NB4 (cell line): Measurements from ENCODE around the gene GIT2.
"Not testable (repeated sequence)": the region's sequence is repeated elsewhere in the genome, so short reads cannot be mapped to it uniquely, and the experiment has no call there.

Experiments used
- DNase-seq: peaks from one replicate; pipeline ENCODE4 v3.0.0; 2010; ENCODE audit warnings: low read depth
- H3K4me3 ChIP-seq: one replicate; pipeline ENCODE4 v1.5.1; 2011; ENCODE audit warnings: mild to moderate bottlenecking, low read depth, low read length, moderate library complexity
- CTCF ChIP-seq: IDR thresholded peaks from one replicate; pipeline ENCODE4 v1.5.1; 2012; ENCODE audit warnings: low read depth, low read length
- MAX ChIP-seq: IDR thresholded peaks from 2 replicates; pipeline ENCODE4 v1.6.1; 2011; ENCODE audit warnings: low read depth, low read length
- MYC ChIP-seq: IDR thresholded peaks from 2 replicates; pipeline ENCODE4 v1.6.1; 2011; ENCODE audit warnings: low read depth, low read length
- POLR2A ChIP-seq: IDR thresholded peaks from 2 replicates; pipeline ENCODE4 v1.6.1; 2011; ENCODE audit warnings: mild to moderate bottlenecking; ENCODE audit not compliant: insufficient read length; ENCODE audit errors: extremely low read depth

GIT2 gene

GRCh38 chr12:110015132-110015531, 19.0 kb upstream of the GIT2 start:
- H3K4me3 ChIP-seq: no peak overlapping the region
- DNase-seq: peak; percentile 42

GRCh38 chr12:110012659-110013058, 16.5 kb upstream of the GIT2 start:
- TF ChIP-seq POLR2A (no peak), CTCF (no peak), MAX (no peak)
- no peak overlapping the region for H3K4me3 ChIP-seq
- DNase-seq: no peak

More at GRCh38 chr12:110015132-110015531, 19.0 kb upstream of the GIT2 start:
- TF ChIP-seq MAX: no peak
- no peak for TF ChIP-seq POLR2A
- no peak for TF ChIP-seq CTCF
- no peak for TF ChIP-seq MYC

- no peak overlapping the region for H3K4me3 ChIP-seq
- TF ChIP-seq CTCF (no peak), MYC (no peak), POLR2A (no peak), MAX (no peak)
- DNase-seq: no peak
Measured at GRCh38 chr12:110012137-110012536, 16.0 kb upstream of the GIT2 start.

GRCh38 chr12:110010853-110011723, 14.9 kb upstream of the GIT2 start:
- DNase-seq: no peak
- H3K4me3 ChIP-seq: no peak overlapping the region
- TF ChIP-seq CTCF (no peak), POLR2A (no peak), MAX (no peak)

- not testable (repeated sequence) for DNase-seq, H3K4me3 ChIP-seq
Measured at GRCh38 chr12:110008681-110009398, 12.7 kb upstream of the GIT2 start.

- DNase-seq: peak; percentile 68
- no peak overlapping the region for H3K4me3 ChIP-seq
- TF ChIP-seq CTCF (no peak), POLR2A (no peak), MAX (no peak), MYC (no peak)
Measured at GRCh38 chr12:110007881-110008280, 11.7 kb upstream of the GIT2 start.
